Motor neuron (in vitro differentiated cells): Measurements from ENCODE around the gene STK38L. TPM values are rescaled to one million over a fixed set of nuclear protein-coding genes. Genes with fewer than 3 reads are reported as not detected.

Source experiments
- ATAC-seq, 8 experiments: fragments of 200-7000 bp; cut with Tn5 transposase; replicated peaks in 6 of 8; 2 replicates each; pipeline ENCODE4 v1.8.0; 2021; ENCODE audit warnings: mild to moderate bottlenecking in 8 of 8, moderate library complexity in 8 of 8
- H3K27ac ChIP-seq, 2 donors: fragments of 250-450 bp; sonication (Bioruptor Pico); 2 replicates each; pipeline ENCODE4 v1.9.0; 2021; ENCODE audit warnings: antibody characterized with exemption in 2 of 2, mild to moderate bottlenecking in 2 of 2, moderate library complexity in 1 of 2
- H3K4me1 ChIP-seq, 2 donors: fragments of 250-450 bp; sonication (Bioruptor Pico); replicated peaks in 1 of 2; 2 replicates each; pipeline ENCODE4 v1.6.1; 2021; ENCODE audit warnings: antibody characterized with exemption in 2 of 2, mild to moderate bottlenecking in 2 of 2, moderate library complexity in 1 of 2
- H3K4me3 ChIP-seq, 5 donors: fragments of 250-450 bp; sonication (Bioruptor Pico); 2 replicates each; pipeline ENCODE4 v1.9.0; 2021; ENCODE audit warnings: antibody characterized with exemption in 5 of 5, mild to moderate bottlenecking in 5 of 5, moderate library complexity in 4 of 5
- WGBS, 10 experiments: fragments of 450-650 bp; shearing (Covaris generic); methylation state at CpG; one replicate each; pipeline ENCODE4 v1.0.0; 2022; 5-methylcytosine and 5-hydroxymethylcytosine counted together
- in situ Hi-C, 9 experiments: fragments of 400-800 bp; cut with MboI; loops; one replicate each; pipeline ENCODE4 v1.15.0; 2021; ENCODE audit warnings: low sequenced_read_pairs in 9 of 9, low pct_unique_long_range_greater_than_20kb in 2 of 9; ENCODE audit not compliant: unreplicated experiment in 9 of 9
- total RNA-seq, 8 experiments: library from RNA; unstranded; fragments of 300-600 nt; gene quantifications; 2 replicates each; pipeline versions ENCODE4 v1.2.3 to v1.2.4, GENCODE V29; 2022

STK38L gene
- total RNA-seq, 8 experiments from 2014 or later: 11.6 to 60.0 (median 27.6) TPM

DNA sequence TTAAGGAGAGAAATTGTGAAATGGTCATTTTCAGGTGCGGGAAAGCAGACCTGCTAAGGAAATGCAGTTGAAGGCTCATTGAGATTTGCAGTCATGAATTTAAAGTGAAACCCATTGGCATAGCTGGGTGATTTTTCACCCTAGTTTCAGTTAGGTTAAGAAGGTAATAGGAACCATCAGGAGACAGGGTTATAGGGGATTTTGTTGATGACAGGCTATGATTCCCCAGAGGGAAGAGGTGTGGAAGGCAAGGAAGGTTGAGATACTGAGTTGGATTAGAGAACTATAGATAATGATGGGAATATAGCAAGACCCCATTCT is 65.9 kb downstream of the STK38L start:
- Histone ChIP-seq H3K4me3 (no peak overlapping the region), H3K4me1 (no peaks in the 10 kb centered on the region), H3K27ac (no peak overlapping the region)
- no peak for ATAC-seq
- 88 to 100% (median 100%) methylated on average over 1 of the region's 1 CpG; no CpG with 5 or more reads in 5 of the 10 experiments for WGBS, 10 experiments
- in situ Hi-C loops: no loop called here

DNA sequence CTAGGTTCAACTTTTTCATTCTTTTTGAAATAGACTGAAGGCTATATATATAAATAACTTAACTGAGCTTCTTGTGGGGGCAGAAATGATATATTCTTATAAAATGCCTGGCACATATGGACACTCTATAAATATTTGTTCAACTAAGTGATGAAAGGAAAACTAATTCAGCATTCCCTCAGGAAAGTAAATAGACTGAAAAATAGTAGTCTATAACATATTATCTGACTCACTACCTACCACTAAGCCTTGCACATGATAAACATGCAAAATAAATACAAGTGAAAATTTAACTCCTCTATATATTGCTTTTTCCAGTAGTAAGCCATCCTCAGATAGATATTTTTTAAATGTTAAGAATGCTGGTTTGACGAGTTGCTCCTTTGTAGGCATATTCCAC is 72.9 kb downstream of the STK38L start:
- no peak overlapping the region for H3K4me3 ChIP-seq
- H3K4me1 ChIP-seq: no peaks in the 10 kb centered on the region
- peak in 1 of 8 experiments; percentile 18 for ATAC-seq
- 50 to 100% (median 88%) methylated on average over 1 of the region's 1 CpG; no CpG with 5 or more reads in 6 of the 10 experiments for WGBS, 10 experiments
- no peak overlapping the region for H3K27ac ChIP-seq
- in situ Hi-C loops: no loop called here

DNA sequence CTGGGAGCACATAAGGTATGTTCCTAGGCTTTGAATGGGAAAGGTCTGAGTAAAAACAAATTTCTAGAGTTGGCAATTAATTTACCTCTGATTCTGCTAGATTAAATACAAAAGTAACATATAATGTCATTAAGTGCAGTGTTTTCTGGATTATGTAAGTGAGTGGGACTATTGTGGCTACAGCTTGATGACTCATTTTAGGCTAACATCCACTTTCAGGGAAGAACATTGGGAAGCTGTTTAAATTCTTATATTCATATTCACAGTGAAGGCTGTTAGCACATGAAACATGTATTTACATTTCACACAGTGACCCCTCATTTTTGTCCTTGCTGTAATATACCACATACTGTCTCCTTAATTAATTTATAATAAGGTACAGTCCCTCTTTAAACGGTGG is 75.3 kb downstream of the STK38L start:
- no peak overlapping the region for H3K27ac ChIP-seq
- in situ Hi-C loops: no loop called here
- WGBS, 10 experiments: 0 to 27% (median 0%) methylated on average over 1 of the region's 1 CpG; no CpG with 5 or more reads in 3 of the 10 experiments
- no peaks in the 10 kb centered on the region for H3K4me1 ChIP-seq
- no peak overlapping the region for H3K4me3 ChIP-seq
- peak in 2 of 8 experiments; percentile 62 to 71 for ATAC-seq

DNA sequence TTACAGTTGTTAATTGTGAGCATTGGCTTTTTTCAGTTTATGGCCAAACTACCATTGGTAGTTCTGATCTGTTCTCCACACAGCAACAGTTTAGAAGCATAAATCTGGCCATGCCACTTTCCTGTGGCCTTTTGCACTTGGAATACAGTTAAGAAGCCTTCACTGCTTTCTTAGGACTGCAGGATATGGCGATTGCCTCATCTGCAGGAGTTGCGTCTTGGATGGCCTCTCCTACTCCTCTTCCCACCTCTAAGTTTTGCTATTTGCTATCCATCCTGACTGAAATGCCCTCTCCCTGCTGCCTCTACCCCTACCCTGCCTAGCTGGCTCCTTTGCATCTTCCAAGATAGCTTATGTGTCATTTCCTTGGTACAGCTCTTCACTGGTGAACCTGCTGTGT is 75.8 kb downstream of the STK38L start:
- ATAC-seq: no peak
- no peak overlapping the region for H3K4me3 ChIP-seq
- 80 to 100% (median 100%) methylated on average over 1 to 2 of the region's 2 CpGs; no CpG with 5 or more reads in 7 of the 10 experiments for WGBS, 10 experiments
- H3K4me1 ChIP-seq: no peaks in the 10 kb centered on the region
- in situ Hi-C loops: no loop called here
- H3K27ac ChIP-seq: no peak overlapping the region

DNA sequence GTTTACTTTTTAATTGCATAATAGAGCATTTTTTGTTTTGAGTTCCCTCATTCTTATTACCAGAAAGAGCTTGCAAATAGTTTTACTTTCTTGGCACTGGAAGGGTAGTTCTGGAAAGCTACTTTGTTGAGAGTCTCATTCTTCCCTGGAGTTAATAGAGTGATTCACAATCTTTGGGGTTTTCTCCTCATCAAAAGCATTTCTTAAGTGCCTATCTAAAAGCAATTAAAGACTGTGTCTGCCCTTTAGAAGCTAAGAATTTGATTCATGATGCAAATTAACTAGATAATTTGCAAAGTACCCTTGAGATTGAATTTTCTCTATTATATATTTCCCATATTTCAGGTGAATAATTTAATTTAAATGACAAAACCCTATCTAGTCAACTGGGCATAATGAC is 80.4 kb downstream of the STK38L start:
- no peak for ATAC-seq

DNA sequence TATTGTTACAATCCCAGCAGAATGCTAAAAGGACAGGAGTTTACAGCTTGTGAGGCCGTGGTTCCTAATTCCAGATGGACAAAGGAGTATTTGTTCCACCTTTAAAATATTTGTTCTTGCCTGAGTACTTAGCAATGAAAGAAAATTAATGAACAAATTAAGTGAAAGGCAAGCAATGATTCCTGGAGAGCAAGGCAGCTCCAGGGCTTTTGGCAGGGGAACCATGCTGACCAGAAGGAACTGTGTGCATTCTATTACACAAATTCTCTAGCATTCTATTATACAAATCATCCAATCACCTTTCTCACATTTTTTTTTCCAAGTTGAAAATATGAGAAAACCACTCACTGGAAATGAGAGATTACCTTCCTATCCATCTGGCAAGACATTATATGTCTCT is 86.8 kb downstream of the STK38L start:
- no peaks in the 10 kb centered on the region for H3K4me1 ChIP-seq
- H3K27ac ChIP-seq: no peak overlapping the region
- in situ Hi-C loops: no loop called here
- ATAC-seq: peak in 2 of 8 experiments; percentile 5
- H3K4me3 ChIP-seq: no peak overlapping the region
- WGBS, 10 experiments: 17 to 100% (median 89%) methylated on average over 1 of the region's 1 CpG; no CpG with 5 or more reads in 1 of the 10 experiments

More for the DNA sequence above, 80.4 kb downstream of the STK38L start:
- no peaks in the 10 kb centered on the region for H3K4me1 ChIP-seq
- in situ Hi-C loops: no loop called here
- no peak overlapping the region for H3K27ac ChIP-seq
- no peak overlapping the region for H3K4me3 ChIP-seq

DNA sequence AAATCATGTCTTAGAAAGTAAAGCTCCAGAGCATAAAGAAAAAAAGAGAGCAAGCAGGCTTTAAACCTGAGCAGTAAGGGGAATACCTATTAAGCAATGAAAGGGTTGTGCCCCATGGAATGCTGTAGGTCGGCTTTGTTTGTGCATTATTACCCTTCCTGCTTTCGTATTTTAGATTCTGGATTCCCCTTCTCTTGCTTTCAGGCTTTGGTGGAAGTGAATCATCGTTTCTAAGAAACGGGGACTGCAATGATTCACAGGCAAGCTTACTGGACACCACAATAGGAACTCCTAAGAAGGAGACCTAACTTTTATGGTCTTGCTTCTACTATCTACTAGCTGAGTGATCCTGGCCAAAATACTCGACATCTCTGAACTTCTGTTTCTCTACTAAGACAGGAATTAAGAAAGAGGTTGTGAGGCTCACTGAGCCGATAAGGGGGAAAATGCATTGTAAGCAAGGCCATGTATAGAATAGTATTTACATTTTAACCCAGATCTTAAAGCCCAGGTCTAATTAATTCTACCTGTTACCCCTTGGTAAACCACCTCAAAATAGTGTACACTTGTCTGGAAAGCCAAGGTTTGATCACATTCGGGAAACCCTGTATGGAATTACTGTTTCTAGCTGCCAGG is 87.3 kb downstream of the STK38L start:
- WGBS, 10 experiments: 2 to 97% (median 60%) methylated on average over 2 to 7 of the region's 7 CpGs; no CpG with 5 or more reads in 1 of the 10 experiments
- peak in 3 of 8 experiments; percentile 4 to 64 (median 56) for ATAC-seq
- Histone ChIP-seq H3K27ac (no peak overlapping the region), H3K4me1 (no peaks in the 10 kb centered on the region), H3K4me3 (no peak overlapping the region)
- in situ Hi-C loops: no loop called here

DNA sequence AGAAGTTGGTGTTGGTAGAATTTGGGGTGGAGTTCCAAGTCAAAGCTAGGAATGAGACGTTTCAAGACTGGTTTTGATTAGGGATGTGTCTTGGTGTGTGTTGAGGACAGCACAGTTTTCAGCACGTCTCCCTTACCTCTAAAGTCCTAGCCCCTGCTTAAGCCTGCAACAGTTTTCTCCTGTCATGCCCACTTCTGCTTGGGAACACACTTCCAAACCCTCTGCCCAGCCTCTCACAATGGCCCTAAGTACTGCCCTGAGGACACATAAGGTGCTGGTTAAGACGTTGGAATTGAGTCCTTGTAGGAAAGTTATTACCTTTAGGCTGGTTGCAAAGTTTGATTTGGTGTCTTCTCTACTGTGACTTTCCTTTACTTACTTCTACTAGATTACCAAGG is 87.8 kb downstream of the STK38L start:
- WGBS, 10 experiments: 0 to 74% (median 20%) methylated on average over 1 to 2 of the region's 3 CpGs; no CpG with 5 or more reads in 7 of the 10 experiments
- H3K27ac ChIP-seq: no peak overlapping the region
- no peaks in the 10 kb centered on the region for H3K4me1 ChIP-seq
- peak overlapping the region in 1 of 5 donors; percentile 61 for H3K4me3 ChIP-seq
- in situ Hi-C loops: no loop called here
- peak in 2 of 8 experiments; percentile 4 to 11 for ATAC-seq

DNA sequence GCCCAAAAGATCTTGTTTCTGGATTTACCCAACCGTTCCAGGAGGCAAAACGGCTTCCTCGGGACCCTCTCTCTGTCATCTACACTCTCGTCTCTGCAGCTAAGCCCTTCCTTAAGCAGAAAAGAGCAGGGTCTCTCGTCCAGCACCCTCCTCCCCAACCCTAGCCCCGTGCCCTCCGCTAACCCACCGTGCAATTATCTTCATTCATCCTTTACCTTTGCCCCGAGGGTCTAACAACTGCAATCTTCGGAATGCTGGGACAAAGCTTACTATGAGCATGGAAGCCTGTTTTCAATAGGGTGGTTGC is 88.3 kb downstream of the STK38L start:
- in situ Hi-C loops: no loop called here
- Histone ChIP-seq H3K27ac (no peak overlapping the region), H3K4me1 (no peaks in the 10 kb centered on the region), H3K4me3 (peak overlapping the region; percentile 59 to 95 (median 74))
- ATAC-seq: peak in 2 of 8 experiments; percentile 9 to 20
- 0 to 28% (median 0%) methylated on average over 1 to 10 of the region's 10 CpGs; no CpG with 5 or more reads in 3 of the 10 experiments for WGBS, 10 experiments

DNA sequence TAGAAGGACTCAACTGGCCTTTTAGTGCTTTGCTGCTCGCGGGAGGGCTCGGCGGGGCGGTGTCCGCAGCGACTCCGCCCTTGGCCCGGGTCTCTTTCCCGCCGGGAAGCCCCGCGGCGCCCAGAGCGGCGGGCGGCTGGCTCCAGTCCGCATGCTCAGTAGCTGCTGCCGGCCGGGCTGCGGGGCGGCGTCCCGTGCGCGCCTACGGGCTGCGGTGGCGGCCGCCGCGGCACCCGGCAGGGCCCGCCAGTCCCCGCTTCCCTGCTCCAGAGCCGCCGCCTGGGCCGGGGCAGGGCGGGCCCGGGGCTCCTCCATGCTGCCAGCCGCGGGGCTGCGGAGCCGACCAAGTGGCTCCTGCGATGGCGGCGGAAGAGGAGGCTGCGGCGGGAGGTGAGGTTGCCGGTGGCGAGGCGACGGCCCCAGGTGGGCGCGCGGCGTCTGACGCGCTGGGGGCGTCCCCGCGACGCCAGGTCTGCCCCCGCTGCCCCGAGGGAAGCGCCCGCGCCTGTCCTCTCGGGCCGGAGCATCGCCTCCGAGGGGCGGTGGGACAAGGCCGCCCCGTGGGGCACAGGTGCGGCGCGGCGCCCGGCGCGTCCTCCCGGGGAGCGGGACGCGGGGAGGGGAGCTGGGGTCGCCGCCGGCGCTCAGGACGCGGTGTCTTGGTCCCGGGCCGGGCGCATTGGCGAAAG is 88.8 kb downstream of the STK38L start, which contains the start of gene BMAL2:
TSS of gene BMAL2 (plus strand) at position 123 of the 689 bp plus-strand sequence. CDS start at position 360, 237 bp downstream.
- H3K4me3 ChIP-seq: peak within 1 kb of the TSS; percentile 59 to 95 (median 74)
- in situ Hi-C loops: no loop called here
- H3K27ac ChIP-seq: peak within 1 kb of the TSS in 1 of 2 donors; percentile 41
- H3K4me1 ChIP-seq: no peaks in the 10 kb centered on the region
- 0% methylated on average over 7 to 10 of the region's 96 CpGs; no CpG with 5 or more reads in 7 of the 10 experiments for WGBS, 10 experiments
- ATAC-seq: peak; percentile 46 to 90 (median 88)

DNA sequence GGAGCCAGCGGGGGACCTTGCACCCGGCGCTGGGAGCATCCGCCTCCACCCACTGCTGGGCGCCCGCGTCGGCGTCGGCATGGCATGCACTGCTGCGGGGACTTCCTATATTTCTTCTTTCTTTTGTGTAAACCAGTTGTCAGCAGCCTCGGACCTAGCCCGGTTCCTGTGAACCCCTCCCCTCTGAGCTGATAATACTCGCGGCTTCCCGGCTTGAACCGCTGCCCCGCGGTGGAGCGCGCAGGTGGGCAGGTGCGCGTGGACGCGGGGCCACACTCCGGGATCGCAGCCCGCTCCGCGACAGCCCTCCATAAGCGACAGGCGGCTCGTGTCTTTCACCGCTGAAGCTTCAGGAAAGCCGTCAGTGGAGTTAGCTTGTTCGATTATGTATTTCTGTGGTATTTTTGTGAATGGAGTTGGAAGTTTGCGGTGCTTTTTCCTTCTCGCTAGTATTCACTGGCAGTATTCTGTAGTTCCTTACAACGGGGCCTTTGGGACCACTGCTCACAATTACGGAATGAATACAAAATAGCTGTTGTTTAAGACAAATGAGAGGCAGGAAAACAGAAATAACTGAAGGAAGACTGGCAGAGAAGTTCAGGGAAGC is 89.4 kb downstream of the STK38L start:
- Histone ChIP-seq H3K27ac (no peak overlapping the region), H3K4me3 (peak overlapping the region; percentile 59 to 95 (median 74)), H3K4me1 (no peaks in the 10 kb centered on the region)
- in situ Hi-C loops: no loop called here
- WGBS, 10 experiments: 0 to 15% (median 0%) methylated on average over 1 to 23 of the region's 40 CpGs; no CpG with 5 or more reads in 2 of the 10 experiments
- peak in 3 of 8 experiments; percentile 10 to 45 (median 16) for ATAC-seq

DNA sequence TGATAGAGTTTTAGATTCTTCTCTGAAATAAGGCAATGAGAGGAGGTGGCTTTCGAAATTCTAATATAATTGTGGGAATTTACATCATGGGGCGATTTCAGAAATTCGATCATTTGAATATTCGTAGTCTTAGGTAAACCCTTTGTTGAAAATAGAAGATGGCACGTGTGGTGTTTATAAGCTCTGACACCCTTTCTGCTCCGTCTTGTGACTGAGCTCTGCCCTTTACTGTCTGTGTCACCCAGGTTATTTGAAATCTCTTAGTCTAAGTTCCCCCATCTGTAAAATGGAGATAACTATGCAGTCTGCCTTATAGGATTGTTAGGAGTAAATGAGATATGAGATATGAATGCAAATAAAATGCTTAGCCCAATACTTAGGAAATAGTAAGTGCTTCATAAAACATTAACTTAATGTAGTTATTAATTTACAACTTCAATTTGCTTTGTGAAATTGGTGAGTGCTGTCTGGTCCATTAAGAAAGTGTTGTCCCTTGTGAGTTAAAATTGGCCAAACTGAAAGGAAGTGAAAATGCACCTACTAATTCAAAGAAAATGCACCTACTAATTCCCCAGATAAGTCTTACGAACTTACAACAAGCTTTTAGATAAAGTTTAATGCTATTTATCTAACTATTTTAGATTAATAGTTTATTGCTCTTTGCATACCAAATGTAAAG is 90.1 kb downstream of the STK38L start:
- H3K4me3 ChIP-seq: peak overlapping the region; percentile 59 to 95 (median 74)
- WGBS, 10 experiments: 26 to 80% (median 42%) methylated on average over 1 to 7 of the region's 7 CpGs
- in situ Hi-C loops: no loop called here
- ATAC-seq: no peak
- H3K27ac ChIP-seq: no peak overlapping the region
- H3K4me1 ChIP-seq: no peaks in the 10 kb centered on the region

DNA sequence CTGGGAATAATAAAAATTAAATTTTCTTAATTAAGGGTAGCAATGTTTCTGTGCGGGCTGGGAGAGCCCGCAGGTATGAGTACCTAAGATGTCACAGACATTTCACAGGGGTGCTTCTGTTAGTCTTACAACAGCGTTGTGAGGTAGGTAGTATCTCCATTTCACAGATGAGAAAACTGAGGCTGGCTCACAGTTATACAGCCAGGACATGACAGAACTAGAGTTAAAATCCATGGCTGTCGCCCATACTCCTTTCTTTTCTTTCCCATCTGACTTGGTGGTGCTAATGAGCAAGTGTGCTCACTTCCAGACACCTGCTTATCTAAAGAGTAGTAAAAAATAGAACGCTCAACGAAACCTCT is 90.6 kb downstream of the STK38L start:
- 78 to 100% (median 98%) methylated on average over 1 to 6 of the region's 6 CpGs; no CpG with 5 or more reads in 1 of the 10 experiments for WGBS, 10 experiments
- in situ Hi-C loops: no loop called here
- no peak for ATAC-seq
- no peak overlapping the region for H3K4me3 ChIP-seq
- H3K27ac ChIP-seq: no peak overlapping the region
- H3K4me1 ChIP-seq: no peaks in the 10 kb centered on the region
